HG03045 (cell line): ENCODE data around the gene HOXB3.
"Not testable (repeated sequence)": the region's sequence is repeated elsewhere in the genome, so short reads cannot be mapped to it uniquely, and the experiment has no call there.

Experiments
- ATAC-seq: cut with Tn5 transposase; IDR thresholded peaks from one replicate; pipeline ENCODE4 v1.9.1; 2021; ENCODE audit warnings: mild to moderate bottlenecking, moderate library complexity; ENCODE audit not compliant: unreplicated experiment

HOXB3 gene

GRCh38 chr17:48547808-48548522 lies 42.1 kb downstream of the HOXB3 start:
- ATAC-seq = no peak

- ATAC-seq = no peak
Observed at GRCh38 chr17:48546924-48547807, 42.9 kb downstream of the HOXB3 start.

GRCh38 chr17:48546137-48546923 lies 43.7 kb downstream of the HOXB3 start:
- no peak for ATAC-seq

DNA sequence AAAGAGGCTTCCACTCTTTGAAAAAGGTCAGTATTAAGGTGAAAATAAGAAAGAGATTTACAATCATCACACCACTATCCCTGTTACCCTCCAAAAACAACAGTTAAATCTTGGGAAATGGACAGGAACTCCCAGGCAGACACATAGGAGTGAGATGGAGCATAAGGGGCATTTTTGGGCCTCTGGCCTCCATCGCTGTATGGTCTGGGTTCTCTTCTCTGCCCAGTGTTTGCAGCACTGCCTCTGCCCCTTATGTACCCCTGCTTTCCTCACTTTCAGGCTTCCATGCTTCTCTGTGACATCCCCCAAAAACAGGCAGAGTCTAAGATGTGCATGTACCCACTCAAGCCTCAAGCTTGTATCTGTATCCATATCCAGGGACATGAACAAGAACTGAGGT lies 44.5 kb downstream of the HOXB3 start:
- ATAC-seq = no peak

- ATAC-seq = no peak
Observed at GRCh38 chr17:48545022-48545375, 45.0 kb downstream of the HOXB3 start, which contains the start of gene HOXB2. Gene HOXB2 (minus strand): TSS chr17:48545109. CDS start chr17:48544911, 198 bp downstream.

- no peak for ATAC-seq
Observed at GRCh38 chr17:48544349-48545021, 45.6 kb downstream of the HOXB3 start.

DNA sequence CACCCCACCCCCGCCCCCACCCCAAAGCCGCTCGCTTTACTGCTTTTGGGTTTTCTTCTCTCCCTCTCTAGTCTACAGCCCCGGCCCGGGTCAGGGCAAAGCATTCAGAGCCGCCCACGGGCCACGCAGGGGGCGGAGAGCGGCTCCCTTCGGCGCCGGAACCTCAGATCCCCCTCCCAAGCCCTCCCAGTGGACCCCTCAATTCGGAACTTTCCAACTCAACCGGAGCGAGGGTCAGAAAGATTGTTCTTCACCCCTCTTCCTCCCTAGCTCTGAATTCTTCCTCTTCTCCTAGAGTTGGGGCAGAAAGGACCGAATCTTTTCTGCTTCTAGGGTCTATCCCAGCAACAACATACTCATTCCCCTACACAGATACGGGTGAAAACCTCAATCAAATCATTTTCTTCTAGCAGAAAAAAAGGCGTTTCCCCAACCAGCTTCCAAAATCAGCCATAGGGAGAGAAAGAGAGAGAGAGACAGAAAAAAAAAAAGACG lies 46.1 kb downstream of the HOXB3 start:
- no peak for ATAC-seq

DNA sequence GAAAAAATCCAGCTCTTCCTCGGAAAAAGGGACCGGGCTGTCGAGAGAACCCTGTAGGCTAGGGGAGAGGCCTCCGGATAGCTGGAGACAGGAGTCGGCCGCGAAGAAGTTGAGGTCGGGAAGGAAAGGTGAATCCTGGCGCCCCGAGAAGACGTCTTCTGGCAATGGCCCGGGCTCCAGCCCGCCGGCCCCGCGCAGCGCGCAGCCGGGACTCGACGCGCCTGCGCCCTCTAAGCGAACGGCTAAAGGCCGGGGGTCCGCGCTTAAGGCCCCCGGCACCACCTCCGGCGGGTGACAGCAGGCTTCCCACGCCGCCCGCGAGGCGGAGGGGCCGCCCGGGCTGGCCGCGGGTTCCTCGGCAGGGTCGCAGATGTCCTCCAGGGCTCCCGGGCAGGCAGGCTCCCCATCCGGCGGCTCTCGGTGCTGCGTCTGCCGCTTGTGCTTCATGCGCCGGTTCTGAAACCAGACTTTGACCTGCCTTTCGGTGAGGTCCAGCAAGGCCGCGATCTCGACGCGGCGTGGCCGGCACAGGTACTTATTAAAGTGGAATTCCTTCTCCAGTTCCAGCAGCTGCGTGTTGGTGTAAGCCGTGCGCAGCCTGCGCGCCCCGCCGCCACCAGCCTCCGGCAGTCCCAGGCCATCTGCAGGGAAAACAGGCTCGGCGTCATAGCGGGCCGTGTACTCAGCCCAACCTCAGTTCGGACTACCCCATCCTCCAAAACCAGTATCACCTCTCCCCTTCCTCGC lies 46.8 kb downstream of the HOXB3 start:
- ATAC-seq = no peak

GRCh38 chr17:48542698-48543106 lies 47.3 kb downstream of the HOXB3 start:
- no peak for ATAC-seq

DNA sequence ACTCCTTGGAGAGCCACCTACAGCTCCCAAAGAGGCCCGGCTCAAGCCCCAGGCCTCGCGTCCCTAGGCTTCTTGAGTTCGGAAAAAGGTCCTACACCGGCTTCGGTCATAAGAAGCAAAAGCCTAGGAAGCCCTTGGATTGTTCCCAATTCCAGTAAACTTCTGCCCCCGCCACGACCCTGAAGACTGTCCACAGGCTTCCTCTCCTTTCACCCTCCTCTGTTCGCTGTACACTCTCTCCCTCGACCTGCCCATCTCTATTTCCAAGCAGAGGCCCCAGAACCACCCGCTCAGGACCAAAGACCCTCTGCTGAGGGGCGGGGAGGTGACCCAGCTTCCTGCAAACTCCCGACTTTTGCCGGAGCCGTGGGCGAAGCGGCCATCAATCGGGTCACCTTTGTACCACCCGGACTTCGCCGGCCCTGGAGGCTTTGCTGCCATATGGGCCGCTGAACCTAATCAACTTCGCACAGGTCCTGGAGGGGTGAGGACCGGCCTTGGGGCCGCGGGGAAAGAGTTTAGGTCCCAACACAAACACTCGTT lies 47.9 kb downstream of the HOXB3 start:
- ATAC-seq = no peak

DNA sequence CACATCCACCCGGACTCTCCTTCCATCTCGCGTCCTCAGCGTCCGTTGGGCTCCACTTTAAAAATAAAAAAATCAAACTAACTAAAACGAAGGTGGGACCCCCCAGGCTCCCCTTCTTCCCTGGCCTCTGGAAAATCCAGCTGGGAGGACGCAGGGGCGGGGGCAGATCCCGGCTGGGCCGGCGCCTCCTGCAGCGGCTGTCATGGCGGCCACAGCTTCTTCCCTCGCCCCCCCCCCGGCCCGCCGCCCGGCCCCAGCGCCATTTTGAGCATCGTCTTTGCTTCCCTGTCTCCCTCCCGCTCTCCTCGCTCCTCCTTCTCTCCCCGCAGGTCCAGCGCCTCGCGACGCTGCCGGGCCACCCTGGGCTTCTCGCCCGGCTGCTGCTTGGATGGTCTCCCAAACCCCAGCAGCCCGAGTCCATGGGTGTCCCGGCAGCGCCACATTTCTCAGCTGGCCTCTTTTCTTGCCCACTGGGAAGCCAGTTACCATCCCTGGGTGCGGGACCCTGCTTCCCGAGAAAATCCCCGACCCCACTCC lies 48.4 kb downstream of the HOXB3 start:
- ATAC-seq = no peak

- ATAC-seq = no peak
Observed at GRCh38 chr17:48541036-48541576, 48.9 kb downstream of the HOXB3 start.

DNA sequence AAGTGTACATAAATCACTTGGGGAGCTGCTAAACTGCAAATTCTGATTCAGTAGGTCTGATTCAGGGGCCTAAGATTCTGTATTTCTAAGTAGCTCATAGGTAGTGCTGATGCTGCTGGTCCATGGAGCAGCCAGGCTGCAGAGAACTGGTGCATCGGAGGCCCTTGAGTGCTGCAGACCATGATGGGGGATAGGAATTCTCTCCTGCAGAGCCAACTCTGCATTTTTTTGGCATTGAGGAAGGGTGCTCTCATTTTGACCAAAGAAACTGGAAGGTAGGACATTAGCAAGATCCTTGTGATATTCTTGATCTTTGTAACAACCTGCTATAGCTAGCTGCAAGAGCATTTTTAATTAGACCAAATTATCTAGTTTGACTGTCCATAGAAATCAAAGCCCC lies 49.8 kb downstream of the HOXB3 start:
- ATAC-seq = no peak

DNA sequence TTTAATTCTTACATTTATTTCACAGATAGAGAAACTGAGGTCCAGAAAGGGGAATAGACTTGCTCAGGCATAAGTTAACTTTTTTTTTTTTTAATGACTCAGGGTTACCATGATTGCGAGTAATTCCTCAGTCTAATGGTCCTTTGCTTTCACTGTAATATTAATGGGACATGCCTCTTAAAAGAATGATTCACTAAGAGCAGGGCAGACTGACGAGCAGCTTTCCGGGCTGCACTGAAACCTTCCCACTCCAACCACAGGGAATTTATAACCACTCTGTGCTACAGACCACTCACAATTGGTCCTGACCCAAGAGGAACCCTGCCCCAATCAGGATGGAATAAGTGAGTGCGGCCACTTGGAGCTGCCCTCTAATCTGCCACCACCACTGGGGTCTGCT lies 50.9 kb downstream of the HOXB3 start:
- no peak for ATAC-seq

DNA sequence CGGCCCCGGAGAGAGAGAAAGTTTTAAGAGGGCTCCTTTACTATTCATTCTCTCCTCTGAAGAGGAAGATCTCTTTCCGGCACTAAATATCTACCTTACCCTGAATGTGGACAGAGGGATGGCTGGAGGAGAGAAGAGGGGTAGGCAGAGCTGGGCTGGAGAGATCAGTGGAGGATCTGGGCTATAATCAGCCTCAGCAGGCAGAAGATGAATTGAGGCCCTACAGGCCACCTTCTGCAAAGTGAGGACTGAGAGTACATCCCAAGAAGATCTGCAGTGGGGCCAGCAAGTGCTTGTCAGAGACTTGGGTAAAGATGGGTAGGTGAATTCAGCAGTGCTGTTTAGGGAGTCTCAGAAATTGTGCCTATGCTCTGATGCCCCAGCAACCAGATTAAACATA lies 52.7 kb downstream of the HOXB3 start:
- no peak for ATAC-seq

- not testable (repeated sequence) for ATAC-seq
Observed at GRCh38 chr17:48535793-48536559, 54.1 kb downstream of the HOXB3 start.

GRCh38 chr17:48532261-48532660 lies 57.8 kb downstream of the HOXB3 start:
- no peak for ATAC-seq

DNA sequence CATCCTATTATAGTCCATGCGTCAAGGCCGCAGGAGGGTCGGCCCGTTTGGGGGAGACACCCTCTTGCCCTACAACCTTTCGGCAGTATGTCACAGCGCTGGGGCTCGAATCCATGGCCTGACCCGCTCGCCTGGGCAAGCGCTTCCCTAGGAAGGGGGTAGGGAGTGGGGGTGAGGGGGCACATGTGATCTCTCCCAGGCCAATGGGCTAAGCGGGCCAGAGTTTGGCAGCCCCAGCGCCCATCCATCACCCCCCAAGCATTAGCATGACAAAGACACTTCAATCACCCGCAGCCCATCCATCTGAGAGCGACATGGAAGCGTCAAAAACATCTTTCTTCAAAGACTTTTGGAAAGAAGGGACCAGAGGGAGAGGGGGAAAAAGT lies 59.2 kb downstream of the HOXB3 start, which contains the start of gene HOXB1:
Gene HOXB1, minus strand, starts transcription at position 125 of the 386 bp plus-strand sequence. Its CDS starts 107 bp downstream, at position 18.
- no peak for ATAC-seq
